T-cell (primary cell): Measurements from ENCODE around the gene CUBN. TPM values are rescaled to one million over a fixed set of nuclear protein-coding genes. Genes with fewer than 3 reads are reported as not detected.

Experiments used
- ATAC-seq, 4 experiments: fragments of 200-7000 bp in 3 of 4; fragments of 150-1000 bp in 1 of 4; cut with Tn5 transposase; replicated peaks in 1 of 4; 1 replicate in 3 of 4; 2 replicates in 1 of 4; pipeline ENCODE4 v1.10.0; 2021; ENCODE audit warnings: moderate library complexity in 3 of 4, mild to moderate bottlenecking in 2 of 4, moderate number of reproducible peaks in 1 of 4
- CTCF ChIA-PET, 2 donors: fragments of 300-600 bp; sonication (Branson Sonifier 250); formaldehyde crosslinking; loops; one replicate each; lab custom pipeline; 2022; ENCODE audit warnings: antibody characterized with exemption in 2 of 2; lab: Charles Lee
- POLR2A ChIA-PET, 2 donors: fragments of 300-600 bp; sonication (Branson Sonifier 250); formaldehyde crosslinking; loops; one replicate each; lab custom pipeline; 2022; ENCODE audit warnings: antibody characterized with exemption in 2 of 2; lab: Charles Lee
- DNase-seq, 35 experiments: peaks; one replicate each; pipeline versions ENCODE4 v3.0.0 to v3.0.0-alpha.2; 2013 to 2023
- H3K27ac ChIP-seq: one replicate; pipeline ENCODE4 v1.5.1; 2013; ENCODE audit warnings: low read length
- H3K27me3 ChIP-seq, 2 experiments: replicated peaks in 1 of 2; 1 replicate in 1 of 2; 2 replicates in 1 of 2; pipeline versions ENCODE4 v1.6.1 to v1.7.0; 2013; ENCODE audit warnings: low read length in 1 of 2, mixed read lengths in 1 of 2; ENCODE audit not compliant: control insufficient read depth in 2 of 2, insufficient read depth in 2 of 2; ENCODE audit errors: extremely low read depth in 1 of 2
- H3K36me3 ChIP-seq, 2 donors: 1 replicate in 1 of 2; 2 replicates in 1 of 2; pipeline versions ENCODE4 v1.6.1 to v1.7.0; 2013; ENCODE audit warnings: low read length in 1 of 2; ENCODE audit not compliant: control insufficient read depth in 2 of 2, insufficient read depth in 1 of 2; ENCODE audit errors: extremely low read depth in 1 of 2
- H3K4me1 ChIP-seq, 2 experiments: 1 replicate in 1 of 2; 2 replicates in 1 of 2; pipeline versions ENCODE4 v1.6.1 to v1.7.0; 2013; ENCODE audit warnings: low read length in 2 of 2, mixed read lengths in 1 of 2; ENCODE audit not compliant: insufficient read depth in 2 of 2, control insufficient read depth in 1 of 2; ENCODE audit errors: extremely low read depth in 1 of 2
- H3K4me3 ChIP-seq, 2 donors: 1 replicate in 1 of 2; 2 replicates in 1 of 2; pipeline versions ENCODE4 v1.5.1 to v1.7.0; 2013; ENCODE audit warnings: mild to moderate bottlenecking in 2 of 2, low read length in 1 of 2, moderate library complexity in 1 of 2; ENCODE audit not compliant: control insufficient read depth in 1 of 2; ENCODE audit errors: extremely low read depth in 1 of 2
- H3K9me3 ChIP-seq: 2 replicates; pipeline ENCODE4 v1.7.0; 2013
- H3K27ac Mint-ChIP-seq, 2 donors: one replicate each; pipeline ENCODE4 v1.8.0; 2020 to 2021; ENCODE audit warnings: mild to moderate bottlenecking in 2 of 2, mixed read lengths in 2 of 2
- H3K27me3 Mint-ChIP-seq, 2 donors: one replicate each; pipeline ENCODE4 v1.8.0; 2021 to 2022; ENCODE audit warnings: mixed read lengths in 2 of 2
- H3K36me3 Mint-ChIP-seq: one replicate; pipeline ENCODE4 v1.8.0; 2021; ENCODE audit warnings: mixed read lengths
- H3K4me1 Mint-ChIP-seq, 3 donors: one replicate each; pipeline ENCODE4 v1.8.0; 2020 to 2022; ENCODE audit warnings: mixed read lengths in 3 of 3, mild to moderate bottlenecking in 1 of 3
- H3K4me3 Mint-ChIP-seq, 3 donors: one replicate each; pipeline ENCODE4 v1.8.0; 2020 to 2022; ENCODE audit warnings: mild to moderate bottlenecking in 3 of 3, mixed read lengths in 3 of 3, moderate library complexity in 3 of 3
- H3K9me3 Mint-ChIP-seq, 3 donors: one replicate each; pipeline ENCODE4 v1.8.0; 2020 to 2022; ENCODE audit warnings: mixed read lengths in 3 of 3
- WGBS: methylation state at CpG from one replicate; pipeline ENCODE4 v1.1.5; 2013; ENCODE audit warnings: missing lambda C conversion rate; ENCODE audit not compliant: insufficient coverage; 5-methylcytosine and 5-hydroxymethylcytosine counted together
- total RNA-seq, 35 experiments: library from RNA in 6 of 35; stranded (reverse) in 6 of 35; fragments of 120-200 nt in 1 of 35; gene quantifications; one replicate each; pipeline versions ENCODE4 v1.2.1 to v1.2.4 and lab custom pipeline; 2013 to 2026

The CUBN gene
- total RNA-seq, 5 donors from 2014 or later (not counting 1 experiment from before 2014, with no cell fraction given): 6.3 to 11.4 (median 8.6) TPM

- Mint-ChIP-seq H3K36me3 (peaks cover 38% of the 10 kb centered on the region), H3K4me1 (no peaks in the 10 kb centered on the region), H3K27ac (no peak overlapping the region), H3K9me3 (no peaks in the 10 kb centered on the region), H3K4me3 (no peak overlapping the region), H3K27me3 (no peaks in the 10 kb centered on the region)
- ATAC-seq (no peak), DNase-seq (no peak)
- Histone ChIP-seq H3K4me3 (no peak overlapping the region), H3K9me3 (no peaks in the 10 kb centered on the region), H3K36me3 (peaks cover 0 to 8% of the 10 kb centered on the region in 2 donors), H3K27ac (no peak overlapping the region), H3K27me3 (no peaks in the 10 kb centered on the region), H3K4me1 (no peaks in the 10 kb centered on the region)
- CTCF ChIA-PET: interaction anchor here in 1 of 2 donors (0.8 kb wide), 1 partner anchor 22 kb away, joined by 3 read pairs; no protein-coding TSS in a partner anchor
- POLR2A ChIA-PET: interaction anchor here in 1 of 2 donors (0.6 kb wide), 1 partner anchor 300 kb away, joined by 3 read pairs; no protein-coding TSS in a partner anchor
- WGBS: no CpG with 5 or more reads among the region's 2 CpGs
These were observed 27.4 kb upstream of the CUBN start for GRCh38 chr10:17157024-17157423.

- Histone ChIP-seq H3K27ac (no peak overlapping the region), H3K36me3 (peaks cover 0 to 6% of the 10 kb centered on the region in 2 donors)
- CTCF ChIA-PET: no interaction called here
These were observed 26.2 kb upstream of the CUBN start for GRCh38 chr10:17155826-17156225.

GRCh38 chr10:17154116-17154515 is 24.5 kb upstream of the CUBN start:
- Mint-ChIP-seq H3K27me3 (no peaks in the 10 kb centered on the region), H3K4me1 (no peaks in the 10 kb centered on the region), H3K4me3 (no peak overlapping the region), H3K36me3 (peaks cover 39% of the 10 kb centered on the region), H3K27ac (no peak overlapping the region), H3K9me3 (no peaks in the 10 kb centered on the region)
- DNase-seq (no peak), ATAC-seq (no peak)
- H3K4me1 ChIP-seq: no peaks in the 10 kb centered on the region
- CTCF ChIA-PET: no interaction called here
- POLR2A ChIA-PET: no interaction called here
- no peaks in the 10 kb centered on the region for H3K9me3 ChIP-seq
- H3K4me3 ChIP-seq: no peak overlapping the region
- H3K27ac ChIP-seq: no peak overlapping the region
- no peaks in the 10 kb centered on the region for H3K27me3 ChIP-seq
- H3K36me3 ChIP-seq: peaks cover 0 to 6% of the 10 kb centered on the region in 2 donors

More at GRCh38 chr10:17155826-17156225, 26.2 kb upstream of the CUBN start:
- no peaks in the 10 kb centered on the region for H3K9me3 ChIP-seq
- peaks cover 42% of the 10 kb centered on the region for H3K36me3 Mint-ChIP-seq
- H3K27me3 ChIP-seq: no peaks in the 10 kb centered on the region
- no peak overlapping the region for H3K4me3 Mint-ChIP-seq
- H3K27me3 Mint-ChIP-seq: no peaks in the 10 kb centered on the region
- H3K4me1 ChIP-seq: no peaks in the 10 kb centered on the region
- POLR2A ChIA-PET: no interaction called here
- no peaks in the 10 kb centered on the region for H3K4me1 Mint-ChIP-seq
- no peak overlapping the region for H3K4me3 ChIP-seq
- ATAC-seq (no peak), DNase-seq (no peak)
- no peaks in the 10 kb centered on the region for H3K9me3 Mint-ChIP-seq
- H3K27ac Mint-ChIP-seq: no peak overlapping the region

- DNase-seq: no peak
- peaks cover 37% of the 10 kb centered on the region for H3K36me3 Mint-ChIP-seq
- CTCF ChIA-PET: no interaction called here
- no peaks in the 10 kb centered on the region for H3K9me3 Mint-ChIP-seq
- H3K4me3 ChIP-seq: no peak overlapping the region
- H3K9me3 ChIP-seq: no peaks in the 10 kb centered on the region
- H3K36me3 ChIP-seq: peaks cover 0 to 6% of the 10 kb centered on the region in 2 donors
- POLR2A ChIA-PET: interaction anchor here in 1 of 2 donors (0.5 kb wide), 1 partner anchor 1141 kb away, joined by 3 read pairs; no protein-coding TSS in a partner anchor
- no CpG with 5 or more reads among the region's 5 CpGs for WGBS
- H3K4me3 Mint-ChIP-seq: no peak overlapping the region
- H3K4me1 Mint-ChIP-seq: no peaks in the 10 kb centered on the region
- no peaks in the 10 kb centered on the region for H3K27me3 ChIP-seq
- H3K4me1 ChIP-seq: no peaks in the 10 kb centered on the region
- no peak overlapping the region for H3K27ac ChIP-seq
- H3K27me3 Mint-ChIP-seq: no peaks in the 10 kb centered on the region
- H3K27ac Mint-ChIP-seq: no peak overlapping the region
- ATAC-seq: no peak
These were observed 23.7 kb upstream of the CUBN start for GRCh38 chr10:17153321-17153720.

- DNase-seq: no peak
- Histone ChIP-seq H3K27me3 (no peaks in the 10 kb centered on the region), H3K4me3 (no peak overlapping the region), H3K27ac (no peak overlapping the region), H3K36me3 (peaks cover 0 to 6% of the 10 kb centered on the region in 2 donors), H3K9me3 (no peaks in the 10 kb centered on the region), H3K4me1 (no peaks in the 10 kb centered on the region)
- no CpG with 5 or more reads among the region's 1 CpG for WGBS
- H3K4me3 Mint-ChIP-seq: no peak overlapping the region
- no peaks in the 10 kb centered on the region for H3K27me3 Mint-ChIP-seq
- no peak overlapping the region for H3K27ac Mint-ChIP-seq
- no peak for ATAC-seq
- ChIA-PET POLR2A (no interaction called here), CTCF (interaction anchor here in 1 of 2 donors (0.6 kb wide), 1 partner anchor 453 kb away, joined by 3 read pairs; no protein-coding TSS in a partner anchor)
- no peaks in the 10 kb centered on the region for H3K4me1 Mint-ChIP-seq
- H3K36me3 Mint-ChIP-seq: peaks cover 34% of the 10 kb centered on the region
- no peaks in the 10 kb centered on the region for H3K9me3 Mint-ChIP-seq
These were observed 22.1 kb upstream of the CUBN start for GRCh38 chr10:17151716-17152115.

- H3K27ac Mint-ChIP-seq: no peak overlapping the region
- H3K27me3 ChIP-seq: no peaks in the 10 kb centered on the region
- DNase-seq (no peak), ATAC-seq (no peak)
- H3K9me3 ChIP-seq: no peaks in the 10 kb centered on the region
- H3K27ac ChIP-seq: no peak overlapping the region
- H3K9me3 Mint-ChIP-seq: no peaks in the 10 kb centered on the region
- peaks cover 8 to 14% (median 14%) of the 10 kb centered on the region in 3 donors for H3K4me1 Mint-ChIP-seq
- no peak overlapping the region for H3K4me3 ChIP-seq
- no CpG with 5 or more reads among the region's 5 CpGs for WGBS
- H3K4me1 ChIP-seq: no peaks in the 10 kb centered on the region
- H3K27me3 Mint-ChIP-seq: no peaks in the 10 kb centered on the region
- H3K4me3 Mint-ChIP-seq: no peak overlapping the region
- peaks cover 0 to 1% of the 10 kb centered on the region in 2 donors for H3K36me3 ChIP-seq
- H3K36me3 Mint-ChIP-seq: peaks cover 20% of the 10 kb centered on the region
- ChIA-PET CTCF (interaction anchor here in 1 of 2 donors (1.0 kb wide), 1 partner anchor 28 kb away, joined by 3 read pairs; no protein-coding TSS in a partner anchor), POLR2A (interaction anchor here in 1 of 2 donors (0.6 kb wide), 1 partner anchor 129 kb away, joined by 3 read pairs; no protein-coding TSS in a partner anchor)
These were observed 18.4 kb upstream of the CUBN start for GRCh38 chr10:17147884-17148489.
